T-cell (primary cell): ENCODE data around the gene SLC25A24. TPM values are rescaled to one million over a fixed set of nuclear protein-coding genes. Genes with fewer than 3 reads are reported as not detected.

Source experiments
- ATAC-seq, 4 experiments: fragments of 200-7000 bp in 3 of 4; fragments of 150-1000 bp in 1 of 4; cut with Tn5 transposase; replicated peaks in 1 of 4; 1 replicate in 3 of 4; 2 replicates in 1 of 4; pipeline ENCODE4 v1.10.0; 2021; ENCODE audit warnings: moderate library complexity in 3 of 4, mild to moderate bottlenecking in 2 of 4, moderate number of reproducible peaks in 1 of 4
- CTCF ChIA-PET, 2 donors: fragments of 300-600 bp; sonication (Branson Sonifier 250); formaldehyde crosslinking; loops; one replicate each; lab custom pipeline; 2022; ENCODE audit warnings: antibody characterized with exemption in 2 of 2; lab: Charles Lee
- POLR2A ChIA-PET, 2 donors: fragments of 300-600 bp; sonication (Branson Sonifier 250); formaldehyde crosslinking; loops; one replicate each; lab custom pipeline; 2022; ENCODE audit warnings: antibody characterized with exemption in 2 of 2; lab: Charles Lee
- DNase-seq, 35 experiments: peaks; one replicate each; pipeline versions ENCODE4 v3.0.0 to v3.0.0-alpha.2; 2013 to 2023
- H3K27ac ChIP-seq: one replicate; pipeline ENCODE4 v1.5.1; 2013; ENCODE audit warnings: low read length
- H3K27me3 ChIP-seq, 2 experiments: replicated peaks in 1 of 2; 1 replicate in 1 of 2; 2 replicates in 1 of 2; pipeline versions ENCODE4 v1.6.1 to v1.7.0; 2013; ENCODE audit warnings: low read length in 1 of 2, mixed read lengths in 1 of 2; ENCODE audit not compliant: control insufficient read depth in 2 of 2, insufficient read depth in 2 of 2; ENCODE audit errors: extremely low read depth in 1 of 2
- H3K36me3 ChIP-seq, 2 donors: 1 replicate in 1 of 2; 2 replicates in 1 of 2; pipeline versions ENCODE4 v1.6.1 to v1.7.0; 2013; ENCODE audit warnings: low read length in 1 of 2; ENCODE audit not compliant: control insufficient read depth in 2 of 2, insufficient read depth in 1 of 2; ENCODE audit errors: extremely low read depth in 1 of 2
- H3K4me1 ChIP-seq, 2 experiments: 1 replicate in 1 of 2; 2 replicates in 1 of 2; pipeline versions ENCODE4 v1.6.1 to v1.7.0; 2013; ENCODE audit warnings: low read length in 2 of 2, mixed read lengths in 1 of 2; ENCODE audit not compliant: insufficient read depth in 2 of 2, control insufficient read depth in 1 of 2; ENCODE audit errors: extremely low read depth in 1 of 2
- H3K4me3 ChIP-seq, 2 donors: 1 replicate in 1 of 2; 2 replicates in 1 of 2; pipeline versions ENCODE4 v1.5.1 to v1.7.0; 2013; ENCODE audit warnings: mild to moderate bottlenecking in 2 of 2, low read length in 1 of 2, moderate library complexity in 1 of 2; ENCODE audit not compliant: control insufficient read depth in 1 of 2; ENCODE audit errors: extremely low read depth in 1 of 2
- H3K9me3 ChIP-seq: 2 replicates; pipeline ENCODE4 v1.7.0; 2013
- H3K27ac Mint-ChIP-seq, 2 donors: one replicate each; pipeline ENCODE4 v1.8.0; 2020 to 2021; ENCODE audit warnings: mild to moderate bottlenecking in 2 of 2, mixed read lengths in 2 of 2
- H3K27me3 Mint-ChIP-seq, 2 donors: one replicate each; pipeline ENCODE4 v1.8.0; 2021 to 2022; ENCODE audit warnings: mixed read lengths in 2 of 2
- H3K36me3 Mint-ChIP-seq: one replicate; pipeline ENCODE4 v1.8.0; 2021; ENCODE audit warnings: mixed read lengths
- H3K4me1 Mint-ChIP-seq, 3 donors: one replicate each; pipeline ENCODE4 v1.8.0; 2020 to 2022; ENCODE audit warnings: mixed read lengths in 3 of 3, mild to moderate bottlenecking in 1 of 3
- H3K4me3 Mint-ChIP-seq, 3 donors: one replicate each; pipeline ENCODE4 v1.8.0; 2020 to 2022; ENCODE audit warnings: mild to moderate bottlenecking in 3 of 3, mixed read lengths in 3 of 3, moderate library complexity in 3 of 3
- H3K9me3 Mint-ChIP-seq, 3 donors: one replicate each; pipeline ENCODE4 v1.8.0; 2020 to 2022; ENCODE audit warnings: mixed read lengths in 3 of 3
- WGBS: methylation state at CpG from one replicate; pipeline ENCODE4 v1.1.5; 2013; ENCODE audit warnings: missing lambda C conversion rate; ENCODE audit not compliant: insufficient coverage; 5-methylcytosine and 5-hydroxymethylcytosine counted together
- total RNA-seq, 35 experiments: library from RNA in 6 of 35; stranded (reverse) in 6 of 35; fragments of 120-200 nt in 1 of 35; gene quantifications; one replicate each; pipeline versions ENCODE4 v1.2.1 to v1.2.4 and lab custom pipeline; 2013 to 2026

The SLC25A24 gene
- total RNA-seq, 5 donors from 2014 or later (not counting 1 experiment from before 2014, with no cell fraction given), result 8.9 to 19.3 (median 15.5) TPM

DNA sequence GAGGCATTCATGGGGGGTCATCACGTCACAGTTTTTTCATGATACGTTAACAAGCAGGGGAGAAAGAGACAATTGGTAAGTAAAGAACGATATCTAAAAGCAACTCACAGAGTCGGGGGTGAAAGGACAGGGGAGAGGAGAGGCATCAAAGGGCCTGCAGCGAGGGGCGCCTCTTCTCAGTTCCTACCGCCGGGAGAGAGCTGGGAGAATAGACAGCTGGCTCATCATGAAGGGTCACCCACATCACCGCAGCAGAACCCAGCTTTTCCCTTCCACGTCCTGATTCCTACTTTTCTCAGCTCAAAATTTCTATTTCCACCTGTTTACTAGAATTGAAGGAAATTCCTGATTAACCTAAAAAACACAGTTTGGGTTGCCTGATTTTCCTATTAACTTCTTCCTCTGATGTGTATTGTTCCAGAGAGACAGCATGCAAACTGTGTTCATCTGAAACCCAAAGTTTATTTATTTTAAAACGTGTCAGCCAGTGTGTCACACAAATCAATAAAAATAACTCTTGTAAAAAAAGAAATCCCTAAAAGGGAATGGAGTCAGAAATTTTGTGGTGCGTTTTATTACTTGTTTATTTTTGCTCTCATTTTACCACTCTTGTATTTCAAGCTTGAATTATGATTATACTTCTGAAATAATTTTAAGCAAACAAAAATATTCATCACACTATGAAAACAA is 75.4 kb downstream of the SLC25A24 start:
- no peak overlapping the region for H3K4me3 ChIP-seq
- no peaks in the 10 kb centered on the region for H3K9me3 ChIP-seq
- no peaks in the 10 kb centered on the region for H3K36me3 Mint-ChIP-seq
- H3K4me3 Mint-ChIP-seq, result no peak overlapping the region
- ChIA-PET CTCF (interaction anchor here (0.6 to 8.9 kb wide), 14 partner anchors 10 to 344 kb away, joined by 3 to 335 read pairs (median 4); no protein-coding TSS in a partner anchor), POLR2A (interaction anchor here (0.9 to 1.9 kb wide), 4 partner anchors 160 to 343 kb away, joined by 3 to 11 read pairs (median 4); partner anchors contain the start of gene VAV3 (in 1 of the 2))
- no peaks in the 10 kb centered on the region for H3K4me1 ChIP-seq
- H3K27me3 Mint-ChIP-seq, result no peaks in the 10 kb centered on the region
- DNase-seq, result no peak
- no peak overlapping the region for H3K27ac Mint-ChIP-seq
- H3K27me3 ChIP-seq, result no peaks in the 10 kb centered on the region
- H3K9me3 Mint-ChIP-seq, result no peaks in the 10 kb centered on the region
- no peaks in the 10 kb centered on the region for H3K36me3 ChIP-seq
- H3K27ac ChIP-seq, result no peak overlapping the region
- 95% methylated on average over 6 of the region's 12 CpGs for WGBS
- ATAC-seq, result no peak
- peaks cover 4 to 12% (median 5%) of the 10 kb centered on the region in 3 donors for H3K4me1 Mint-ChIP-seq

DNA sequence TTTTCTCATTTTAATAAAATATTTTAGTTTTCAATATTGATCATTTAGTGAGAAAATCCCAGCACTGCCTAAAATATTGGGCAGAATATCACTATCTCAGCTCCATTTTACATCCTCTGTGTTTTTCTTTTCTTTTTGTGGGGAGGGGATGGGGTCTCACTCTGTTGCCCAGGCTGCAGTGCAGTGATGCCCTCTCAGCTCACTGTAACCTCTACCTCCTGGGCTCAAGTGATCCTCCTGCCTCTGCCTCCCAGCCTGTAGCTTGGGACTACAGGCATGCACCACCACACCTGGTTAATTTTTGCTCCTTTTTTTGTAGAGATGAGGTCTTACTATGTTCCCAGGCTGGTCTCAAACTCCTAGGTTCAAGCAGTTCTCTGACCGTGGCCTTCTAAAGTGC is 76.1 kb downstream of the SLC25A24 start:
- H3K27ac Mint-ChIP-seq, result no peak overlapping the region
- ChIA-PET CTCF (interaction anchor here (0.6 to 8.9 kb wide), 7 partner anchors 10 to 344 kb away, joined by 3 to 335 read pairs (median 5); no protein-coding TSS in a partner anchor), POLR2A (interaction anchor here in 1 of 2 donors (1.0 to 1.9 kb wide), 3 partner anchors 160 to 342 kb away, joined by 4 to 11 read pairs (median 5); partner anchors contain the start of gene VAV3)
- H3K9me3 Mint-ChIP-seq, result no peaks in the 10 kb centered on the region
- Histone ChIP-seq H3K4me1 (no peaks in the 10 kb centered on the region), H3K4me3 (no peak overlapping the region), H3K9me3 (no peaks in the 10 kb centered on the region), H3K27me3 (no peaks in the 10 kb centered on the region), H3K27ac (no peak overlapping the region), H3K36me3 (no peaks in the 10 kb centered on the region)
- no peaks in the 10 kb centered on the region for H3K36me3 Mint-ChIP-seq
- ATAC-seq (no peak), DNase-seq (no peak)
- WGBS, result 80% methylated on average over 1 of the region's 1 CpG
- no peak overlapping the region for H3K4me3 Mint-ChIP-seq
- no peaks in the 10 kb centered on the region for H3K27me3 Mint-ChIP-seq
- peaks cover 8 to 18% (median 8%) of the 10 kb centered on the region in 3 donors for H3K4me1 Mint-ChIP-seq

DNA sequence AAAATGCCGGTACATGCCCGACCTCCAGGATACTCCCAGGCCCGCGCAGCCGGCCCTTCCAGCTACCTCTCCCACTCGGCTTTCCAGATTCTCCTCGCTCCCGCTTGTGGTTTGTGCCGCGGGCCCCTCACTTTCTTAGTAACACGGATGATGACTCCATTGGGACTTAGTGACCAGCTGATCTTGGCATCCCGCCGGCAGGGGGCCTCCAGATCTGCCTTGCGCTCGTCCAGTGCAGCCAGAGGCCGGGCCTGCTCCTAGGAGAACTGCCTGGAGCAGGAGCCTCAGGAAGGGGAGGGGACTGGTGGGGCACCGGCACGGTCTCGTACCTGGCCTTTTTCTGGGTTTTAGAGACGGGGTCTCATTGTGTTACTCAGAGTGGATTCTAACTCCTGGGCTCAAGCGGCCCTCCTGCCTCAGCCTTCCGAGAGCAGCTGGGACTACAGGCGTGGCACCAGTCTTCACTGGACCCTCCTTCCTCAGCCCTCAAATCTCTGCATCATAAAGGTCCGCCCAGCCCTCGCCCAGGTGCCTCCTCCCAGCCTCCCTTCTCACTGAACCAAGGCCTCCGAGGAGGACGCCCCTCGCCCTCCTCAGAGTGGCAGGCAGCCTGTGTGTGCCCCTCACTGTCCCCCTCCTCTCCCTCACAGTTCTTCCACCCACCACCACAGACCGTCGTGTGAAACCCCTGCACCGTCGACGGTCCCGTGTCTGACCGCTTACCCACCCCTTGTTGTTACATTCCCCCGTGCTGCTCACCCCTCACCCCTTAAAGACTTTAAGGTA is 78.6 kb downstream of the SLC25A24 start:
- no peaks in the 10 kb centered on the region for H3K36me3 Mint-ChIP-seq
- ATAC-seq, result no peak
- no peaks in the 10 kb centered on the region for H3K27me3 ChIP-seq
- CTCF ChIA-PET, result no interaction called here
- H3K4me3 ChIP-seq, result no peak overlapping the region
- H3K9me3 Mint-ChIP-seq, result no peaks in the 10 kb centered on the region
- no peak overlapping the region for H3K27ac Mint-ChIP-seq
- POLR2A ChIA-PET, result no interaction called here
- H3K27me3 Mint-ChIP-seq, result no peaks in the 10 kb centered on the region
- H3K36me3 ChIP-seq, result no peaks in the 10 kb centered on the region
- H3K4me1 ChIP-seq, result no peaks in the 10 kb centered on the region
- peaks cover 10 to 25% (median 11%) of the 10 kb centered on the region in 3 donors for H3K4me1 Mint-ChIP-seq
- no peaks in the 10 kb centered on the region for H3K9me3 ChIP-seq
- no peak overlapping the region for H3K4me3 Mint-ChIP-seq
- WGBS, result 93% methylated on average over 30 of the region's 36 CpGs
- no peak overlapping the region for H3K27ac ChIP-seq
- no peak for DNase-seq

DNA sequence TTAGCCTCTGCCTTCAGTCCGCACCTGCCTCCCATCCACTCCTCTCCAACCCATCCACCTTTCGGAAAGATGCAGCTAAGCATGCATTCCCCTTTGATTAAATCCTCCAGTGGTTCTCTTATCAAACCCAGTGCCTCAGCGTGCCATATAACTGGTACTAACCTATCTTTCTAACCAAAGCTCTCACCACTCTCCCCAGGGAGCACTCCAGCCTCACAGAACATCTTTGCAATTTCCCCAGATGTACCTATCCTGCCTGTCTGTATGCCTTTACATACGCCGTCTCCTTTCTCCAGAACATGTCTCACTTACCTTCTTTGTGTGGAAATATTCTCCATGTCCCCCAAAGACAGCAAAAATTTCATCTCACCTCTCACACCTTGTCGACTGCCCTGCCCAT is 80.0 kb downstream of the SLC25A24 start:
- no peaks in the 10 kb centered on the region for H3K36me3 ChIP-seq
- H3K36me3 Mint-ChIP-seq, result no peaks in the 10 kb centered on the region
- no peaks in the 10 kb centered on the region for H3K9me3 Mint-ChIP-seq
- no peak overlapping the region for H3K27ac Mint-ChIP-seq
- H3K27ac ChIP-seq, result no peak overlapping the region
- peaks cover 6 to 20% (median 7%) of the 10 kb centered on the region in 3 donors for H3K4me1 Mint-ChIP-seq
- POLR2A ChIA-PET, result interaction anchor here in 1 of 2 donors (0.6 kb wide), 1 partner anchor 165 kb away, joined by 4 read pairs; no protein-coding TSS in a partner anchor
- ATAC-seq (no peak), DNase-seq (no peak)
- CTCF ChIA-PET, result interaction anchor here (0.7 to 1.9 kb wide), 2 partner anchors 27 to 338 kb away, joined by 5 to 9 read pairs; no protein-coding TSS in a partner anchor
- no peaks in the 10 kb centered on the region for H3K27me3 Mint-ChIP-seq
- H3K27me3 ChIP-seq, result no peaks in the 10 kb centered on the region
- no peak overlapping the region for H3K4me3 ChIP-seq
- H3K4me1 ChIP-seq, result no peaks in the 10 kb centered on the region
- no peak overlapping the region for H3K4me3 Mint-ChIP-seq
- no peaks in the 10 kb centered on the region for H3K9me3 ChIP-seq
- 88% methylated on average over 6 of the region's 6 CpGs for WGBS

DNA sequence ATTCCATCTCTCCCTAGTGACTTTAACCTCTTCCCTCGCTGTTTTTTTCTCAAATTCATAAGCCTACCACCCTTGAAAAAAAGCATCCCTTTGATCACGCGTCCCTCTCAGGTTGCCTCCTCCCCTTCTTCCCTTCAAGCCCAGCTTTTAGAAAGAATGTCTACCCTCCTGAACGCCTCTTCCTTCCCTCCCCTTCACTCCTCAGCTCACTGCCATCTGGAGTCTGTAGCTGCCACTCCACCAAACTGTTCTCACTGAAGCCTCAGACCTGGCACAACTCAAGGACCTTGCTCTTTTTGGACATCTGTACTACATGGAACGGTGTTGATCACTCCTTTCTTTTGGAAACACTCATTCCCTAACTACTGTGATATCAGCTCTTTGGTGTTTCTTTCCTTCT is 80.6 kb downstream of the SLC25A24 start:
- no peaks in the 10 kb centered on the region for H3K9me3 Mint-ChIP-seq
- WGBS, result 44% methylated on average over 5 of the region's 5 CpGs

More for the DNA sequence above, 80.6 kb downstream of the SLC25A24 start:
- POLR2A ChIA-PET, result interaction anchor here in 1 of 2 donors (0.6 kb wide), 1 partner anchor 164 kb away, joined by 4 read pairs; no protein-coding TSS in a partner anchor
- Mint-ChIP-seq H3K4me3 (no peak overlapping the region), H3K27ac (no peak overlapping the region), H3K36me3 (no peaks in the 10 kb centered on the region), H3K4me1 (peaks cover 6 to 20% (median 7%) of the 10 kb centered on the region in 3 donors), H3K27me3 (no peaks in the 10 kb centered on the region)
- ATAC-seq, result no peak
- Histone ChIP-seq H3K9me3 (no peaks in the 10 kb centered on the region), H3K36me3 (no peaks in the 10 kb centered on the region), H3K27me3 (no peaks in the 10 kb centered on the region), H3K4me1 (no peaks in the 10 kb centered on the region), H3K27ac (no peak overlapping the region), H3K4me3 (no peak overlapping the region)
- no peak for DNase-seq
- CTCF ChIA-PET, result interaction anchor here (0.7 to 1.9 kb wide), 2 partner anchors 28 to 337 kb away, joined by 5 to 9 read pairs; no protein-coding TSS in a partner anchor
